NCI-H82 treated with DMSO at 0.1 percent for 48 hours (cell line): ENCODE data around the gene CDS1.
"Not testable (repeated sequence)": the region's sequence is repeated elsewhere in the genome, so short reads cannot be mapped to it uniquely, and the experiment has no call there.

ENCODE experiments used
- DNase-seq: peaks from one replicate; lab custom pipeline; 2025; ENCODE audit not compliant: unreplicated experiment; lab: John Stamatoyannopoulos, UW

CDS1 gene

GRCh38 chr4:84669201-84669600 is 86.3 kb downstream of the CDS1 start:
- no peak for DNase-seq

- DNase-seq: no peak
Measured at GRCh38 chr4:84672177-84672576, 89.2 kb downstream of the CDS1 start.

- DNase-seq: no peak
Measured at GRCh38 chr4:84673475-84674240, 90.7 kb downstream of the CDS1 start.

- no peak for DNase-seq
Measured at GRCh38 chr4:84677093-84677492, 94.2 kb downstream of the CDS1 start.

- no peak for DNase-seq
Measured at GRCh38 chr4:84677995-84678394, 95.1 kb downstream of the CDS1 start.

GRCh38 chr4:84678976-84679744 is 96.2 kb downstream of the CDS1 start:
- no peak for DNase-seq

GRCh38 chr4:84680956-84681355 is 98.0 kb downstream of the CDS1 start:
- no peak for DNase-seq

- no peak for DNase-seq
Measured at GRCh38 chr4:84681486-84682274, 98.8 kb downstream of the CDS1 start.

- DNase-seq: not testable (repeated sequence)
Measured at GRCh38 chr4:84682661-84683060, 99.7 kb downstream of the CDS1 start.

- DNase-seq: no peak
Measured at GRCh38 chr4:84683064-84683850, 100.3 kb downstream of the CDS1 start.

GRCh38 chr4:84684361-84684760 is 101.4 kb downstream of the CDS1 start:
- no peak for DNase-seq

GRCh38 chr4:84685105-84685504 is 102.2 kb downstream of the CDS1 start:
- no peak for DNase-seq

- no peak for DNase-seq
Measured at GRCh38 chr4:84688605-84689004, 105.7 kb downstream of the CDS1 start.

GRCh38 chr4:84689197-84689596 is 106.3 kb downstream of the CDS1 start:
- DNase-seq: no peak

GRCh38 chr4:84690481-84690880 is 107.6 kb downstream of the CDS1 start:
- no peak for DNase-seq

- DNase-seq: no peak
Measured at GRCh38 chr4:84691170-84691691, 108.3 kb downstream of the CDS1 start.

- DNase-seq: no peak
Measured at GRCh38 chr4:84691800-84692199, 108.9 kb downstream of the CDS1 start.

- no peak for DNase-seq
Measured at GRCh38 chr4:84697159-84697558, 114.2 kb downstream of the CDS1 start.

- no peak for DNase-seq
Measured at GRCh38 chr4:84697615-84698201, 114.8 kb downstream of the CDS1 start.

GRCh38 chr4:84699001-84699671 is 116.2 kb downstream of the CDS1 start:
- DNase-seq: no peak
